TTC549 (cell line): ENCODE data around the gene GTF2IRD1.
"Not testable (repeated sequence)": the region's sequence is repeated elsewhere in the genome, so short reads cannot be mapped to it uniquely, and the experiment has no call there.

Source experiments
- FAIRE-seq: peaks from 2 replicates; lab custom pipeline; 2012; peaks lifted over from hg19 to GRCh38; lab: Jason Lieb, UNC

Gene GTF2IRD1

DNA sequence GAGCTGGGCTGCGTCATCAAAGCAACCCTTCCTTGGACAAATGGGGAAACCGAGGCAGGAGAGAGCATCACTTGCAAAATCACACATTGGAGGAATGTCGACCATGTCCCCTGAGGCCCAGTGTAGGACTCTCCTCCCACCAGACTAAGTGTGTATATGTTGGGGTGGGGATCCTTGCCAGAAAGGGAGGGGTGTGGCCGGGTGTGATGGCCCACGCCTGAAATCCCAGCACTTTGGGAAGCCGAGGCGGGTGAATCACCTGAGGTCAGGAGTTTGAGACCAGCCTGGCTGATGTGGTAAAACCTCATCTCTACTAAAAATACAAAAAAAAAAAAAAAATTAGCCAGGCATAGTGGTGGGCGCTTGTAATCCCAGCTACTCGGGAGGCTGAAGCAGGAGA lies 23.3 kb upstream of the GTF2IRD1 start:
- not testable (repeated sequence) for FAIRE-seq

GRCh38 chr7:74430961-74431466 lies 22.7 kb upstream of the GTF2IRD1 start:
- FAIRE-seq, result no peak

DNA sequence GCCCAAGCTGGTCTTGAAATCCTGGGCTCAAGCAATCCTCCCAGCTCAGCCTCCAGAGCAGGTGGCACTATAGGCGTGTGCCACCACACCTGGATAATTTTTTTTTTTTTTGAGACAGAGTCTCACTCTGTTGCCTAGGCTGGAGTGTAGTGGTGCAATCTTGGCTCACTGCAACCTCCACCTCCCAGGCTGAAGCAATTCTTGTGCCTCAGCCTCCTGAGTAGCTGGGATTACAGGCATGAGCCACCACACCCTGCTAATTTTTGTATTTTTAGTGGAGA lies 16.5 kb upstream of the GTF2IRD1 start:
- not testable (repeated sequence) for FAIRE-seq

- no peak for FAIRE-seq
Observed at GRCh38 chr7:74438327-74438726, 15.4 kb upstream of the GTF2IRD1 start.

GRCh38 chr7:74439541-74439940 lies 14.2 kb upstream of the GTF2IRD1 start:
- FAIRE-seq, result no peak

DNA sequence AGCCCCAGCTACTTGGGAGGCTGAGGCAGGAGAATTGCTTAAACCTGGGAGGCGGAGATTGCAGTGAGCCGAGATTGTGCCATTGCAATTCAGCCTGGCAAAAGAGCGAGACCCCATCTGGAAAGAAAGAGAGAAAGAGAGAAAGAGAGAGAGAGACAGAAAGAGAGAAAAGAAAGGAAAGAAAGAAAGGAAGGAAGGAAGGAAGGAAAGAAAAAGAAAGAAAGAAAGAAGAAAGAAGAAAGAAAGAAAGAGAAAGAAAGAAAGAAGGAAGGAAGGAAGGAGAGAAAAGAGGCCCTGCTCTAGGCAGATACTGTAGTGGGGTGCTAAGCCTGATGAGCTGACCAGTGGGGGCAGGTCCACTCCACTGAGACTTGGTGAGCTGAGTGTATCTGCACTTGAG lies 13.6 kb upstream of the GTF2IRD1 start:
- not testable (repeated sequence) for FAIRE-seq

- no peak for FAIRE-seq
Observed at GRCh38 chr7:74441801-74442200, 11.9 kb upstream of the GTF2IRD1 start.

GRCh38 chr7:74443543-74444247 lies 10.0 kb upstream of the GTF2IRD1 start:
- no peak for FAIRE-seq

GRCh38 chr7:74449144-74449543 lies 4.6 kb upstream of the GTF2IRD1 start:
- no peak for FAIRE-seq

DNA sequence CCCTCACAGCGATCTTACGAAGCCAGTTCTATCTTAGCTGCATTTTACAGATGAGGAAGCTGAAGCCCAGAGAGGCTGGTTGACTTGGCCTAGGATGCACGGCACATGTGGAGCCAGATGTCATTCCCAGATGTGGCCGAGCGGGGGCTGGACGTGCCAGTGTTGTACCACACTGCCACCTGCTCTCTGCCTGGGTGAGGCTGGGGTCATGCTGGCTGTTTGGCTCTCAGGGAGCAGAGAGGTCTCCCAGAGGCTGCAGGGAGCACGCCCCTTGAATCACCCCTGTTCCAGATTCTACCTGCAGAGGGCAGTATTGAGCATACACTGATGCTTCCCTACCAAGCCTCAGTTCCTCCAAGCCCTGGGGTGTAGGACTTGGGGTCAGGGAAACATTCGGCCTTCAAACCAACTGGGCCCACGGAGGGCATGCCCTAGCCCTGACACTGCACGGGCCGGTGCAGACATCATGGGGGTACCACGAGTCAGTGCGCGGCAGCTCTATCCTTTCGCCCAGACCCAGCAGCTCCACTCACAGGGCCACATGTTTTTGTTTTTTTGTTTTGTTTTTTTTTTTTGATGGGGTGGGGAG lies 3.8 kb upstream of the GTF2IRD1 start:
- no peak for FAIRE-seq

DNA sequence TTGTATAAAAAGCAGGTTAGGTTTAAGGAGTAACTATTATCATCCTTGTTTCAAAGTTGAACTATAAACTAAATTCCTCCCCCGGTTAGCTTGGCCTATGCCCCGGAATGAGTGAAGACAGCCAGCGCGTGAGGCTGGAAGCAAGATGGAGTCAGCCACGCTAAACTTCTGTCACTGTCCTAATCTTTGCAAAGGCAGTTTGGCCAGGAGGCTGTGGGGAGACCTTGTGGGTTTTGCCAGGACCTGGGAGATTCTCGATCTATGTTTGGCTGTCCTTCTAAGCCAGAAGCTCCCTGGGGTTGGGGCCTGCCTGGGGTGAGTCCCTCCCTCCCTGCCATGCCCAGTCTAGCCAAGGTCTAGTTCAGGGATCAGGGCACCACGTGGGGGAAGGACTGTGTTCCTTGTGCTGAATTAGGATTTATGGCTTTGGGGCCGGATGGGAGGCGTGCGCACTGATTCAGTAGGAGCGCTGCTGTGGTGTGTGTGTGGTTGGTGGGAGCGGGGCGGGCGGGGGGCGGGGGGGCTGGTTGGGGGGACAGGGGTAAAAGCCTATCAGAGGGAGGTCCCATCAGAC lies 871 bp upstream of the GTF2IRD1 start:
- no peak for FAIRE-seq

- no peak for FAIRE-seq
Observed at GRCh38 chr7:74454021-74454924, 567 bp downstream of the GTF2IRD1 start.

DNA sequence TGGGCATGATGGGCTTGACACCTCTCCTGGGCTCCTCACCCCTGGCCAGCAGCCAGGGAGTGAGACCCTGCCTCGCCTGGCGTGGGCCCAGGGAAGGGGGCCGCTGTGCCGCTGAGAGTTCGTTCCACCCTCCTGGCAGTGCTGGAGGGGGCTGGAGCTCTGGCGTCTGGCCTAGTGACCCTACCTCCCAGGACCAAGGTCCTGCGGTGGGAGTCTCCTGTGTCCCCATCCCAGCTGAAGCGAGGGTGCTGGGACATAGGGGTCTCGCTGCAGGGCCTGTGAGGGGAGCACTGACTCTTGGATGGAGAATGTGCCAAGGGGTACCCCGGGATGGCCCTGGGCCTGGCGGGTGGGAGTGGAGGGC lies 1.2 kb downstream of the GTF2IRD1 start:
- FAIRE-seq, result no peak

DNA sequence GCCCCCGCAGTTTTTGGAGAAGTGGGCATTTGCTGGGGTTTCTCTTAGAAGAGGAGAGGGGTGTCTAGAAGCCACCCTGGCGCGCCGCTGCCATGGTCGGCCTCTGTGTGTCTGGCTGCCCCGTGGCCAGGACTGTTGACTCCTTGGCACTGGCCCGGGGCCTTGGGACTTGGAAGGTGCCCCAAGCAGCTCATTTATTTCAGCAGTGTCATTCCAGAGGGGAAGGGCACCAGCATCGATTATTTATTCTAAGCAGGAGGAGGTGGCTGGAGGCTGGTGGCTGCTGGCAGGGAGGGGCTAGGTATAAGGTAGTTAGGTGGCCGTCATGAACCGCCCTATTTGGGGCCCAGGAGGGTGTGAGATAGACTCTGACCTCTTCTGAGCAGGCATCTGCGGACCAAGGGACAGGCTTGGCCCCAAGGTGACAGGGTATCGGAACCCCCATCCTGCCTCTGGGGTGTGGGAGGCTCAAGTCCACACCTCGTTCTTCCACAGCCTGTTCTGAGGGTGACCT lies 1.6 kb downstream of the GTF2IRD1 start:
- FAIRE-seq, result no peak

DNA sequence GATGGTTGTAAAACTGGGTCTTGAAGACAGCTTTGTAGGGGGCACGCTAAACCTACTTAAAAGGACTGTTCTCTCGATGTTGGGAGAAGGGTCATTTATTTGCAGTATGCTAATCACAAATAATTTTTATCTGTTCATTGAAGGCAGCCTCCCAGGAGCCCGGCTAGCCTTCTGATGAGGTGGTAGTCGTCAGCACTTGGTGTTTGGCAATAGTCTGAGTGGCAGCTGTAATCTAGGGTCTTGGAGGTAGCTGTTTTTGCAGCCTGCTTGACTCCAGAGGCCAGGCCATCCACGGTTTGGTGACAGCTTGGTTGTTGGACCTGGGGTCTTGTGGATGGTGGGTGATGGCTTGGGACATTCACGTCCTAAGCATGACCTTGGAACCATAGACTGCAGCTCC lies 2.2 kb downstream of the GTF2IRD1 start:
- no peak for FAIRE-seq

DNA sequence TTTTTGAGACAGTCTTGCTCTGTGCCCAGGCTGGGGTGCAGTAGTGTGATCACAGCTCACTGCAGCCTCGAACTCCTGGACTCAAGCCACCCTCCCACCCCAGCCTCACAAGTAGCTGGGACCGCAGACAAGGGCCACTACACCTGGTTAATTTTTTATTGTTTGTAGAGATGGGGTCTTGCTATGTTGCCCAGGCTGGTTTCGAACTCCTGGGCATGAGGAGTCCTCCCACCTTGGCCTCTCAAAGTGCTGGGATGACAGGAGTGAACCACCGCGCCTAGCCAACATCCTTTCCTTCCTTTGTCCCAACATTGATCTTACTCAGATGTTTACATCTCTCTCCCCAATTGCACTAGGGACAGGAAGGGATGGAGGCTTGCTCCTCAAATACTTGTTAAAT lies 3.3 kb downstream of the GTF2IRD1 start:
- FAIRE-seq, result no peak

DNA sequence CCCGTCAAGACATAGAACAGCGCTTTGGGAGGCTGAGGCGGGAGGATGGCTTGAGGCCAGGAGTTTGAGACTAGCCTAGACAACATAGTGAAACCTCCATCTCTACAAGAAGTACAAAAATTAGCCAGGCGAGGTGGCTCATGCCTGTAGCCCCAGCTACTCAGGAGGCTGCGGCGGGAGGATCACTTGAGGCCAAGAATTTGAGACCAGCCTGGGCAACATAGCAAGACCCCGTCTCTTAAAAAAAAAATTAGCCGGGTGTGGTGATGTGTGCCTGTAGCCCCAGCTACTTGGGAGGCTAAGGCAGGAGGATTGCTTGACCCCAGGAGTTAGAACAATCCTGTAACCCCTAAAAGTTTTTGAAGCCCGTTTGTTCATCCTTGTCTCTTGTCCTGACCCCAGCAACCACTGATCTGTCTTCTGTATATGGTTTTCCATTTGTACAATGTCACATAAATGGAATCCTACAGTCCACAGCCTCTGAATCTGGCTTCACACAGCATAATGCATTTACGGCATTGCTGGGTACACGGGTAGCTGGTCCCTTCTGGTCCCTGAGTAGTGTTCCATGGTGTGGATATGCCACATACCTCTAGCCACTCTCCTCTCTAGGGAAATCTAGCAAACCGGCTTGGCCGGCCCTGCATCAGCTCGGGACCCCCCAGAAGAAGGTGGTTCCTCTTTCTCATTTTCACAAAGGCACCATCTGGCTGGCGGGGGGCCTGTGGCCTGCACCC lies 8.4 kb downstream of the GTF2IRD1 start:
- no peak for FAIRE-seq

DNA sequence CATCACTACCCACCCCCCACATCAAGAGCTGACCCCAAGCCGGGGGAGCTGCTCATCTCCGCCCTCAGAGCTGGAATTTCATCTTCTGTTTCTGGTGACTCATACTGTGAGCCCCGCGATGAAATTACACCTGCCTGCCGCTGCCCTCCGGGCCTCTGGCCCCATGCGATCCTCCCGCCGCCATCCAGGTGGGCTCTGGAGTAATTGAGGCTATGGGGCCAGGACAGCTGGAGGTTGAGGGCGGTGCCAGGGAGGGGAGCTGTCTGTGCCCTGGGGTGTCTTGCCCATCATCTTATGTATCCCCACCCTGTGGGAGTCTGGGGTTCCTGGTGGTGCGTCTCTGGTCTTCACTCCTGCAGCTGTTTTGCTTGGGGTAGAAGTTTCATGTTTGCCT lies 9.0 kb downstream of the GTF2IRD1 start:
- FAIRE-seq, result no peak

- FAIRE-seq, result no peak
Observed at GRCh38 chr7:74464931-74465886, 11.5 kb downstream of the GTF2IRD1 start.

- no peak for FAIRE-seq
Observed at GRCh38 chr7:74466196-74466813, 12.6 kb downstream of the GTF2IRD1 start.
